Upper lobe of left lung (tissue), 6 donors: ENCODE measurements around the gene FAM168A. TPM values are rescaled to one million over a fixed set of nuclear protein-coding genes. Genes with fewer than 3 reads are reported as not detected.

Experiments used
- ATAC-seq, 2 donors: fragments of 200-7000 bp; cut with Tn5 transposase; one replicate each; pipeline ENCODE4 v1.9.1; 2022; ENCODE audit warnings: mild to moderate bottlenecking in 2 of 2, moderate library complexity in 2 of 2; ENCODE audit not compliant: low FRiP score in 2 of 2
- DNase-seq, 2 donors: peaks; one replicate each; pipeline ENCODE4 v3.0.0-alpha.2; 2019 to 2020
- H3K27ac ChIP-seq, 4 donors: fragments of 200-600 bp; sonication (generic); one replicate each; pipeline ENCODE4 v1.5.1; 2016 to 2019
- H3K27me3 ChIP-seq, 4 donors: fragments of 200-600 bp; sonication (generic); one replicate each; pipeline ENCODE4 v1.5.1; 2017 to 2019
- H3K36me3 ChIP-seq, 4 donors: fragments of 200-600 bp; sonication (generic); one replicate each; pipeline ENCODE4 v1.5.1; 2016 to 2019
- H3K4me1 ChIP-seq, 4 donors: fragments of 200-600 bp; sonication (generic); one replicate each; pipeline ENCODE4 v1.5.1; 2018 to 2019
- H3K4me3 ChIP-seq, 4 donors: fragments of 200-600 bp; sonication (generic); one replicate each; pipeline ENCODE4 v1.5.1; 2017 to 2019; ENCODE audit warnings: mild to moderate bottlenecking in 2 of 4, moderate library complexity in 1 of 4
- H3K9me3 ChIP-seq, 4 donors: fragments of 200-600 bp; sonication (generic); one replicate each; pipeline ENCODE4 v1.5.1; 2018 to 2019
- EP300 ChIP-seq, 4 donors: sonication (generic); formaldehyde crosslinking; IDR thresholded peaks; one replicate each; pipeline ENCODE4 v1.5.1; 2017; ENCODE audit warnings: antibody characterized with exemption in 4 of 4, control low read depth in 2 of 4
- POLR2A ChIP-seq, 4 donors: fragments of 450-650 bp; IDR thresholded peaks; one replicate each; pipeline ENCODE4 v1.5.1; 2016 to 2017; ENCODE audit warnings: antibody characterized with exemption in 4 of 4, mild to moderate bottlenecking in 2 of 4
- POLR2AphosphoS5 ChIP-seq, 2 donors: sonication (generic); formaldehyde crosslinking; IDR thresholded peaks; one replicate each; pipeline ENCODE4 v1.5.1; 2017; ENCODE audit warnings: antibody characterized with exemption in 2 of 2
- WGBS, 2 donors: methylation state at CpG; one replicate each; pipeline ENCODE4 v1.1.5; 2017 to 2018; 5-methylcytosine and 5-hydroxymethylcytosine counted together
- total RNA-seq, 6 donors: library from RNA; depleted of rRNA in 4 of 6; stranded (reverse); fragments of >200 nt in 4 of 6; gene quantifications; one replicate each; pipeline versions ENCODE4 v1.1.0 to v1.2.1, GENCODE V29; 2016 to 2021
- TF ChIP-seq, protein P1 (sequence below), 6 experiments: fragments of 450-650 bp in 4 of 6; fragments of 200-600 bp in 2 of 6; sonication (generic) in 2 of 6; IDR thresholded peaks; one replicate each; pipeline ENCODE4 v1.5.1; 2016 to 2019; ENCODE audit warnings: antibody characterized with exemption in 6 of 6
- donor health status: DM: no; HTN: no; CAD: no; lungs with moderate emphysema.
- donor health status: DM: no; HTN: yes; CAD: no; lungs with severe emphysema.

Gene FAM168A
- total RNA-seq, 6 donors from 2014 or later, result 15.7 to 30.7 (median 24.1) TPM

DNA sequence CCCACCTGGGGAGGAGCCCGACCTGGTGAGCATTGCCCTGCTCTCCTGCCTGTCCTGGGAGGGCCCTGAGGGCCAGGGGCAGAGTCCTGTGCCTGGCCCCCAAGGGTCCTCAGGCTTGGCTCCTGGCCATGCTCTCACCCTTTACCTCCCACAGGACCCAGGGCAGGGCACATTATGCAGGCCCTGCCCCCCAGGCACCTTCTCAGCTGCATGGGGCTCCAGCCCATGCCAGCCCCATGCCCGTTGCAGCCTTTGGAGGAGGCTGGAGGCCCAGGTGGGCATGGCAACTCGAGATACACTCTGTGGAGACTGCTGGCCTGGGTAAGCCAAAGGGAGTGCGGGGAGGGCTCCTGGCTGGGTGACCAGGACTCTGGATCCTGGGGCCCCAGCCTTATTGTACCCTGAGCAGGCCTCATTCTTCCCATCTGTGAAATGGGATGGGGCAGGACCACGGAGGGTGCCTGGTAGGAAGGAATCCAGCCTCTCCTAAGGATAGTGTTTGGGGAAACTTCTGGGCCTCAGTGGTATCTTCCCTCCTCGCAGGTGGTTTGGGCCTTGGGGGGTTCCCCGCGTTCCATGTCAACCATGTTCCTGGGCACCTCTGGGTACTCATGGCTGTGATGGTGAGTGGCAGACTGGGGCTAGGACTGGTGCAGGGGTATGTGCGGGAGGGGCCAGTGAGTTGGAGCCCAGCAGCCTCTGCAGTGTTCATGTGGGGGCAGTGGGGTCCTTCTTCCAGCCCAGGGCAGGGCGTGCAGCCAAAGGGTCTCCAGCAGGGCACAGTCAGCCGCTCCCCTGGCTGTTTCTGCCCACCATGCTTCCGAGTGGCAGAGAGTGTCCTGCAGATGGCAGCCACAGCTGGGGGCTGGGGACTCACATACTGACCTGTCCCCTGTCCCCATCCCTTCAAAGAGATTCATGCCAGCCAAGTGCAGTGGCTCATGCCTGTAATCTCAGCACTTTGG lies 207.0 kb downstream of the FAM168A start:
- ATAC-seq, result no peak
- Histone ChIP-seq H3K36me3 (peaks cover 0 to 21% (median 9%) of the 10 kb centered on the region in 4 donors), H3K4me3 (no peak overlapping the region), H3K27me3 (no peaks in the 10 kb centered on the region), H3K9me3 (no peaks in the 10 kb centered on the region), H3K4me1 (peaks cover 8 to 36% (median 26%) of the 10 kb centered on the region in 4 donors), H3K27ac (no peak overlapping the region)
- no peak for DNase-seq
- 96 to 100% methylated on average over 3 to 10 of the region's 12 CpGs for WGBS, 2 donors
- TF ChIP-seq POLR2A (IDR thresholded peaks at IDR 0.05) (no peak), POLR2AphosphoS5 (IDR thresholded peaks at IDR 0.05) (no peak), EP300 (IDR thresholded peaks at IDR 0.05) (no peak)
- TF ChIP-seq, protein P1, sequence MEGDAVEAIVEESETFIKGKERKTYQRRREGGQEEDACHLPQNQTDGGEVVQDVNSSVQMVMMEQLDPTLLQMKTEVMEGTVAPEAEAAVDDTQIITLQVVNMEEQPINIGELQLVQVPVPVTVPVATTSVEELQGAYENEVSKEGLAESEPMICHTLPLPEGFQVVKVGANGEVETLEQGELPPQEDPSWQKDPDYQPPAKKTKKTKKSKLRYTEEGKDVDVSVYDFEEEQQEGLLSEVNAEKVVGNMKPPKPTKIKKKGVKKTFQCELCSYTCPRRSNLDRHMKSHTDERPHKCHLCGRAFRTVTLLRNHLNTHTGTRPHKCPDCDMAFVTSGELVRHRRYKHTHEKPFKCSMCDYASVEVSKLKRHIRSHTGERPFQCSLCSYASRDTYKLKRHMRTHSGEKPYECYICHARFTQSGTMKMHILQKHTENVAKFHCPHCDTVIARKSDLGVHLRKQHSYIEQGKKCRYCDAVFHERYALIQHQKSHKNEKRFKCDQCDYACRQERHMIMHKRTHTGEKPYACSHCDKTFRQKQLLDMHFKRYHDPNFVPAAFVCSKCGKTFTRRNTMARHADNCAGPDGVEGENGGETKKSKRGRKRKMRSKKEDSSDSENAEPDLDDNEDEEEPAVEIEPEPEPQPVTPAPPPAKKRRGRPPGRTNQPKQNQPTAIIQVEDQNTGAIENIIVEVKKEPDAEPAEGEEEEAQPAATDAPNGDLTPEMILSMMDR (IDR thresholded peaks at IDR 0.05), result no peak

DNA sequence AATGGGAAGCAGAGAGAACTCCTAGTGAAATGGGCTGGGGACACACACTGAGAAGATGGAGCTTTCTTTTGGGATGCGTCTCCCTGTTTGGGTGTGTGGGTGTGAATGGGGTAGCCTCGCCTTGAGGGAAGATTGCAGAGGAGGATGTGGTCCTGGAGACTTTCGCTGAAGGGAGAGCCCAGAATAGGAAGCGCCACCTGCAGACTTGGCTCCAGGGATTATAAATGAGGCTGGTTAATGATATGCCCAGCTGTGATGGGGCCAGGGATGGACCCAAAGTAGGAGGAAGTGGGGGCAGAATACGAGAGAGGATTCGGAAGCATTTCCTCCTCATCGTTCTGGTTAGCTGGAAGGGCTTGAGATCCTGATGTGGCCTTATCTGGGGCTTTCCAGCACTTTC lies 208.0 kb downstream of the FAM168A start:
- Histone ChIP-seq H3K27ac (no peak overlapping the region), H3K4me1 (peaks cover 9 to 45% (median 34%) of the 10 kb centered on the region in 4 donors), H3K4me3 (no peak overlapping the region), H3K9me3 (no peaks in the 10 kb centered on the region), H3K36me3 (peaks cover 0 to 11% (median 9%) of the 10 kb centered on the region in 4 donors), H3K27me3 (no peaks in the 10 kb centered on the region)
- DNase-seq, result no peak
- 77 to 88% methylated on average over 7 of the region's 7 CpGs for WGBS, 2 donors
- no peak for ATAC-seq
- TF ChIP-seq, protein P1 (IDR thresholded peaks at IDR 0.05), result no peak
- TF ChIP-seq POLR2AphosphoS5 (IDR thresholded peaks at IDR 0.05), result no peak
- no peak for TF ChIP-seq POLR2A (IDR thresholded peaks at IDR 0.05)
- TF ChIP-seq EP300 (IDR thresholded peaks at IDR 0.05), result no peak

DNA sequence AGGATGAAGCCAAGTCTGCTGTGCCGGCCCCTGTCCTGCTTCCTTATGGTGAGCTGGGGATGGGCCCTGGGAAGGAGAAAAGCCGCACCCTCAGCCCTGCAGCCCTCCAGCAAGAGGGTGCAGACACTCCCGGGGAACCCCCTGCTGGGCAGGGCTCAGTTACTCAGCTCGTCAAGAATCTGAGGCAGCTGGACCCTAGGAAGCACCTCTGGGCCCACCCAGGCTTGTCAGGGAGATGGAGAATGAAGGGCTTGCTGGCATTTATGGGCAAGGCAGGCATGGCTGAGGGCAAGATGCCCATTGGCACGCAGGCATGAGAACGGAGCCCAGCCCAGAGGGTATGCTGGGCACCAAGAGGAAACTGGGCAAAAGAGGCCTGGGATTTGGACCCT lies 208.8 kb downstream of the FAM168A start:
- Histone ChIP-seq H3K36me3 (peaks cover 0 to 8% (median 6%) of the 10 kb centered on the region in 4 donors), H3K9me3 (no peaks in the 10 kb centered on the region), H3K27me3 (no peaks in the 10 kb centered on the region), H3K27ac (peak overlapping the region in 2 of 4 donors; percentile 86 to 87), H3K4me1 (peaks cover 15 to 53% (median 42%) of the 10 kb centered on the region in 4 donors), H3K4me3 (no peak overlapping the region)
- DNase-seq (no peak), ATAC-seq (no peak)
- TF ChIP-seq POLR2AphosphoS5 (IDR thresholded peaks at IDR 0.05) (no peak), EP300 (IDR thresholded peaks at IDR 0.05) (no peak), POLR2A (IDR thresholded peaks at IDR 0.05) (no peak)
- TF ChIP-seq, protein P1 (IDR thresholded peaks at IDR 0.05), result no peak
- 87 to 90% methylated on average over 5 of the region's 6 CpGs for WGBS, 2 donors

DNA sequence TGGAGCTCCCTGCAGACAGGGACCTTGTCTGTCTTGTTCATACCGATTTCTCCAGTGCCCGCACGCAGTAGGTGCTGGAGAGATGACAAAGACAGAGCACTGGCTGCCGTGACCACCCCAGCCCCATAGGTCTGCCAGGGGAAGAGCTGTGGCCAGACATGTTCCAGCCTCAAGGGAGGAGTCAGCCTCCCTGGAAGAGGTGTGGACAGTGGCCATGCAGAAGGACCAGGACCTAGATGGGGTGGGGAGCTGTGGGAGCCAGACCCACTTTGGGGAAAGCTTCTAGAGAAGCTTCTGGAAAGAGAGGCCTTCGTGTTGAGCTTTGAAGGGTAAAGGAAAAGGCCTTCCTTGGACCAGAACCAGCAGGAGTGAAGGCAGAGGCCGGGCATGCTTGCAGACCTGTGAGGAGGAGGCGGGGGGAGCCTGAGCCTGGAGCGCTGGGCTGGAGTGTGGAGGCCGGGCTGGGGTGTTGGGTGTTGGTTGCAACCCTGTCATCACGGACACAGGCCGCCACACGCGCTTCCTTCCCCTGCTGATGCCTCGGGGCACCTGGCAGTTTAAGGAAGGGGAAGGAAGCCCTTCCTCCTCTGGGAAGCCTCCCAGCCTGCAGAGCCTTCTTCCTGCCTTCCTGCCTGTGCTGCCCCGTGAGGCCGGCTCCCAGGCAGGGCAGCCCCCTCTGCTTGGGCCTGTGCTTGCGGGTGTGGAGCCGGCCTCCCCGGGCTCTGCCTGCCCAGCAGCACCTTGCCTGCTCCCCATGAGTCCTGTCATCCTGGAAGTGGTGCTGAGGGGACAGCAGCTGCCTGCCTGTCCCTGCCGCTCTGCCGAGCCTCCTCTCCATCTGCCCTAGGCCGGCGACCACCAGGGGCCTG lies 209.4 kb downstream of the FAM168A start:
- Histone ChIP-seq H3K36me3 (peaks cover 0 to 7% (median 6%) of the 10 kb centered on the region in 4 donors), H3K27me3 (no peaks in the 10 kb centered on the region), H3K4me1 (peaks cover 20 to 59% (median 48%) of the 10 kb centered on the region in 4 donors), H3K9me3 (no peaks in the 10 kb centered on the region), H3K27ac (peak overlapping the region; percentile 73 to 87 (median 86)), H3K4me3 (no peak overlapping the region)
- peak in 1 of 2 donors; percentile 18 for ATAC-seq
- DNase-seq, result peak; percentile 81 to 82
- TF ChIP-seq EP300 (IDR thresholded peaks at IDR 0.05) (no peak), POLR2AphosphoS5 (IDR thresholded peaks at IDR 0.05) (no peak), POLR2A (IDR thresholded peaks at IDR 0.05) (no peak)
- TF ChIP-seq, protein P1 (IDR thresholded peaks at IDR 0.05), result no peak
- WGBS, 2 donors, result 59 to 64% methylated on average over 8 to 20 of the region's 23 CpGs
